PC-9 (cell line): ENCODE data around the gene GLUD2.

ENCODE experiments used
- EZH2 ChIP-seq: fragments of 200-600 bp; sonication (generic); IDR thresholded peaks from 2 replicates; pipeline ENCODE4 v1.8.0; 2017; ENCODE audit warnings: antibody characterized with exemption, low read depth
- TF ChIP-seq, protein P1 (sequence below): fragments of 200-600 bp; sonication (generic); conservative IDR thresholded peaks from 2 replicates; pipeline ENCODE4 v1.6.1; 2017; ENCODE audit warnings: mixed run types, antibody characterized with exemption, mild to moderate bottlenecking, moderate library complexity

DNA sequence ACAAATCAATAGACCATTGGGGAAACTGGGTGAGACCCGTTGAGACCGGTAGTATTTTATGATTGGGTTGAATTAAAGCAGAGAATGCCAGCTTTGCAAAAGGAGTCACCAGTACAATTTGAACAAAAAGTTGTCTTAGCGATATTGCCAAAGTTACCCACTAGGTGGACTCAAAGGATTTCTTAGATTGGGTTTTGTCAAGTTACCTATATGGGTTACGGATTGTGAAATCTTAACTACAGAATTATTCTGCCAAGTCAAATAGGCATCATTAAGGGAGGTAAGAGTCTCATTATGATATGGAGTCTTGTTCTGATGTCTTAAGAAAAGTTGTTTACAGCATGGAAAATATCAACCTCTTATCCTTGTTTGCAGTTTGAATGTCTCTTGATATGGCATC is 46.8 kb upstream of the GLUD2 start:
- TF ChIP-seq, protein P1, sequence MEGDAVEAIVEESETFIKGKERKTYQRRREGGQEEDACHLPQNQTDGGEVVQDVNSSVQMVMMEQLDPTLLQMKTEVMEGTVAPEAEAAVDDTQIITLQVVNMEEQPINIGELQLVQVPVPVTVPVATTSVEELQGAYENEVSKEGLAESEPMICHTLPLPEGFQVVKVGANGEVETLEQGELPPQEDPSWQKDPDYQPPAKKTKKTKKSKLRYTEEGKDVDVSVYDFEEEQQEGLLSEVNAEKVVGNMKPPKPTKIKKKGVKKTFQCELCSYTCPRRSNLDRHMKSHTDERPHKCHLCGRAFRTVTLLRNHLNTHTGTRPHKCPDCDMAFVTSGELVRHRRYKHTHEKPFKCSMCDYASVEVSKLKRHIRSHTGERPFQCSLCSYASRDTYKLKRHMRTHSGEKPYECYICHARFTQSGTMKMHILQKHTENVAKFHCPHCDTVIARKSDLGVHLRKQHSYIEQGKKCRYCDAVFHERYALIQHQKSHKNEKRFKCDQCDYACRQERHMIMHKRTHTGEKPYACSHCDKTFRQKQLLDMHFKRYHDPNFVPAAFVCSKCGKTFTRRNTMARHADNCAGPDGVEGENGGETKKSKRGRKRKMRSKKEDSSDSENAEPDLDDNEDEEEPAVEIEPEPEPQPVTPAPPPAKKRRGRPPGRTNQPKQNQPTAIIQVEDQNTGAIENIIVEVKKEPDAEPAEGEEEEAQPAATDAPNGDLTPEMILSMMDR, result peak; percentile 59
- TF ChIP-seq EZH2, result no peak
